Keratinocyte (primary cell): Measurements from ENCODE around the gene PISD.

Source experiments
- EZH2 ChIP-seq: IDR thresholded peaks from one replicate; pipeline ENCODE4 v1.6.1; 2012; ENCODE audit warnings: inconsistent platforms, mild to moderate bottlenecking, low read length, moderate library complexity
- TF ChIP-seq, protein P1 (sequence below), 3 experiments: IDR thresholded peaks in 1 of 3; conservative IDR thresholded peaks in 1 of 3; optimal IDR thresholded peaks in 1 of 3; 2 replicates in 2 of 3; 3 replicates in 1 of 3; pipeline versions ENCODE3 to v1.5.1; 2011; ENCODE audit warnings: low read length in 3 of 3, mild to moderate bottlenecking in 3 of 3, moderate library complexity in 2 of 3, control low read depth in 1 of 3, inconsistent platforms in 1 of 3; ENCODE audit not compliant: insufficient read depth in 2 of 3; ENCODE audit errors: extremely low read depth in 1 of 3

DNA sequence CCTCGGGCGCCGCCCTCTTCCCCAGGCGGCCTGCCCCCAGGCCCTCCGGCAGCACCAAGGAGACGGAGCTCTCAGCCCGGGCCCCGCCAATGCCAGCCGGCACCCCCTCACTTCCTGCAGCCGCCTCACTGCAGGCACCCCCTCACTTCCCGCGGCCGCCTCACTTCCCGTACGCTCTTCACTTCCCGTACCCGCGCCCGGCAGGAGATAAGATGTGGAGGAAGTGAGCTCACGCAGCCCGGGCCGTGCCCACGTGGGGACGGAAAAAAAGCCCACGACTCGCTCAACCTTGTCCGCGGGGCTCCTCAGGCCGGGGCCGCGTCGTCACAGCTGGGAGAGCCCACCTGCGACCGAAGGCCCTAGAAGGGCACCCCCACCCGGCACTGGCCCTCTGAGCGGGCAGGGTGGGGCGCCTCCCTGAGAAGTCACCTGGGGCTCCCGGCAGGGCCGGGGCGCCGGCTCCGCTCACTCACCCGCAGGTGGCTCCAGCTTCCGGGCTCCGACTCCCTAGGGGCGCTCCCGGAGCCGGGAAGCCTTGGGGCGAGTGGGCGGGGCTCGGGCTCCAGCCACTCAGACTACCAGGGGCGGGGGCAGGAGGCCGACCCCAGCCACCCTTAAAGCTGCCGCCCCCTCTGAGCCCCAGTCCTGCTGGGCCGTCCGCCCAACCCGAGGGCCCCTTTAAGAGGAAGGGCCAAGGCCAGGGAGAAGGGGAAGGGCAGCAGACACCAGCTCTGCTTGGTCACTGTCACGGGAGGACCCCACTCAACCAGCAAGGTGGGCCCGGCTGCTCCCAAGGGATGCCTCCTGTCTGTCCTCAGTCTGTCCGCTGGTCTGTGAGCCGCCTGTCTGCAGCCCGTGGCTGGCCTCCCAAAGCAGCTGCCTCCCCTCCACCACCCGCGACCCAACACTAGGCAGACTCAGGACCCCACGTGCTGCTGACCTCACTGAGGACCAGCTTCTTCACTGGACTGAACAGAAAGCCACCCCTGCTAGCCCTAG lies 31.4 kb downstream of the PISD start:
- TF ChIP-seq, protein P1, sequence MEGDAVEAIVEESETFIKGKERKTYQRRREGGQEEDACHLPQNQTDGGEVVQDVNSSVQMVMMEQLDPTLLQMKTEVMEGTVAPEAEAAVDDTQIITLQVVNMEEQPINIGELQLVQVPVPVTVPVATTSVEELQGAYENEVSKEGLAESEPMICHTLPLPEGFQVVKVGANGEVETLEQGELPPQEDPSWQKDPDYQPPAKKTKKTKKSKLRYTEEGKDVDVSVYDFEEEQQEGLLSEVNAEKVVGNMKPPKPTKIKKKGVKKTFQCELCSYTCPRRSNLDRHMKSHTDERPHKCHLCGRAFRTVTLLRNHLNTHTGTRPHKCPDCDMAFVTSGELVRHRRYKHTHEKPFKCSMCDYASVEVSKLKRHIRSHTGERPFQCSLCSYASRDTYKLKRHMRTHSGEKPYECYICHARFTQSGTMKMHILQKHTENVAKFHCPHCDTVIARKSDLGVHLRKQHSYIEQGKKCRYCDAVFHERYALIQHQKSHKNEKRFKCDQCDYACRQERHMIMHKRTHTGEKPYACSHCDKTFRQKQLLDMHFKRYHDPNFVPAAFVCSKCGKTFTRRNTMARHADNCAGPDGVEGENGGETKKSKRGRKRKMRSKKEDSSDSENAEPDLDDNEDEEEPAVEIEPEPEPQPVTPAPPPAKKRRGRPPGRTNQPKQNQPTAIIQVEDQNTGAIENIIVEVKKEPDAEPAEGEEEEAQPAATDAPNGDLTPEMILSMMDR (optimal IDR thresholded peaks at IDR 0.05 in 1 of 3, IDR thresholded peaks at IDR 0.05 in 1 of 3, conservative IDR thresholded peaks at IDR 0.05 in 1 of 3; ENCODE audit: extremely low read depth in 1 of 3, insufficient read depth in 2 of 3, low read length in 3 of 3) = peak in 1 of 3 experiments; percentile 0
- TF ChIP-seq EZH2 = no peak
